Measurements from ENCODE around the gene CDCA8. TPM values are rescaled to one million over a fixed set of nuclear protein-coding genes. Genes with fewer than 3 reads are reported as not detected.
"Not testable (repeated sequence)": the region's sequence is repeated elsewhere in the genome, so short reads cannot be mapped to it uniquely, and the experiment has no call there.

The CDCA8 gene
- total RNA-seq, 1 experiment from 2014 or later, result 3.3 TPM

GRCh38 chr1:37722181-37723071 is 30.1 kb downstream of the CDCA8 start:
- in situ Hi-C loops (cut with HindIII; ENCODE audit: low pct_unique_long_range_greater_than_20kb, low sequenced_read_pairs), result no loop called here
- DNase-seq (ENCODE audit: low read depth, low spot score), result peak; percentile 47

GRCh38 chr1:37723072-37723389 is 30.7 kb downstream of the CDCA8 start:
- no peak for DNase-seq (ENCODE audit: low read depth, low spot score)
- in situ Hi-C loops (cut with HindIII; ENCODE audit: low pct_unique_long_range_greater_than_20kb, low sequenced_read_pairs), result no loop called here

DNA sequence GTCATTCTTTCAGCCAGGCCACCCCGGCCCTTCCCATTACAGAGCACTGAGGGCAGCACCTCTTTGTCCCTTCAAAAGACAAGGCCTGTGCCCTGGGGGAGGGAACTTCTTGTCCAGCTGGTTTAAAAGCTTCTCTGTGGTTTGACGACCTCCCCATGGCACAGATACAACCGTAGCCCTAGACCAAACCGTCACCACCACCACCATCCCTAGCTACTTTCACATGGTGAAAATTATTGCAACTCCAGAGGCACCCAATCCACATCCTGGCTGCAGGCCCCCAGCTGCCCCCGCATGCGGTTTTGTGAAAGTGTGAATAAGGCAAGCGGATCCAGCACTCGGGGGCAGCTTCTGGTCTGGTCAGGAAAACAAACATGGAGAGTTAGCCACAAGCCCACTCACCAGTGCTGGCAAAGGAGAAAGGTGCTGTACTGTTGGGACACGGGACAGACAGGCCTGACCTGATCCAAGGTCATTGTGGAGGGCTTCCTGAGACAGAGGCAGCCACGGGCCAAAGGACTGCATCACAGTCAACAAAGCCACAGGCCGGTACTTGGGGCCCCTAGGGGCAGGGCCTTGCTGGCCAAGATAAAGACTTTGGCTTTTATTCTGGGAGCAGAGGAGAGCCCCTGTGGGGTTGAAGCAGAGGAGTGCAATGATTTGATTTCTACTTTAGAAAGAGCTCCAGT is 31.2 kb downstream of the CDCA8 start:
- in situ Hi-C loops (cut with HindIII; ENCODE audit: low pct_unique_long_range_greater_than_20kb, low sequenced_read_pairs), result no loop called here
- DNase-seq (ENCODE audit: low read depth, low spot score), result no peak

DNA sequence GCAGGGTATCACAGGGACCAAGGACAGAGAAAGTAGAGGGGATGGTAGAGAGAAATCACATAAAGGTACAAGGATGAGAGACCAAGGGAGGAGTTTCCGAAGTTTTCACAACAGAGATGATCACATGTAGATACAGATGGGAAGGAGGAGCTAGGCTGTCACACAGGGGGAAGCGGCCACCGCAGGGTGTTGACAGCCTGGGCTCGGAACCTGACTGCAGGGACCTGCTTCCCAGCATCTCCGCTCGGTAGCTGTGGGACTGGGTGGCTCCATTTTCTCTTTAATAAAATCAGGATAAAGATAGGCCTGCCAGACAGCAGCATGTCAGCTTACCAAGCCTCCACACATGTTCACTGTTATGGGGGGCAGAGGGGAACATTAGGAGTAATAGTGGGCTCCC is 32.3 kb downstream of the CDCA8 start:
- DNase-seq (ENCODE audit: low read depth, low spot score), result no peak
- in situ Hi-C loops (cut with HindIII; ENCODE audit: low pct_unique_long_range_greater_than_20kb, low sequenced_read_pairs), result no loop called here

GRCh38 chr1:37725851-37726613 is 33.7 kb downstream of the CDCA8 start:
- no peak for DNase-seq (ENCODE audit: low read depth, low spot score)
- in situ Hi-C loops (cut with HindIII; ENCODE audit: low pct_unique_long_range_greater_than_20kb, low sequenced_read_pairs), result no loop called here

DNA sequence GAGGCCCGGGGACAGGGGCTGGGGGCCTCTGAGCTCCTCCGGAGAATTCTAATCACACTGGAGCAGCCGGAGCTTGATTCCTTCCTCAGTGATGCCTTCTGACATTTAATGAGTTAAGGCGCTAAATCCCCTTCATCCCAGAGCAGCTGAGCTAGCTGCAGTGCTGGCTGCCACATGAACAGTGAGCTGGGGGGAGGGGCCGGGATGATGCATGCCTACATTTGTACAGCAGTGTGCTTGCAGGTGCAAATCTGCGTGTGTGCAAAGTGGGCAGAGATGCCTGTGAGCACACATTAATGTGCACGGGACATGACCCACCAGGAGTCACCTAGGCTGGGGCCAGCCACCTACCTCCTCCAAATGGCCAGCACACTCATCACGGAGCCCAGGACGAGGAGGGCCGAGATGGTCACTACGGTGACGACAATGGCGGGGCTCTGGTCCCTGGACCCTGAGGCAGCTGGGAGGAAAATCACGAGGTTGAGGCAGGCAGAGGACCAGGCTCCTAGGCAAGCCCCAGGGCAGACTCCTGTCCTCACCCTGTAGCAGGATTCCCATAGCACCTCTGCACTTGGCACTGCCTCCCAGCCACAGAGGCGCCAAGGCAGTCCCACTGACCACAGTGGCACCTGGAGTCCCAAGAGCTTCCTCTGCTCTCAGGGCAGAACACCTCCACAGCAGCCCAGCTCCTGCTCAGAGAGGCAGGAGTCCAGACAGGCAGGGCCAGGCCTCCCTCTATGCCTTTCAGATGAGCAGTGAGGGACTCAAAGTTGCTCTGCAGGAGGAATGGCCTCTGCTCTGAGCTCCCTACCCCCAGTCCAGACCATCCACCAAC is 34.7 kb downstream of the CDCA8 start:
- DNase-seq (ENCODE audit: low read depth, low spot score), result no peak
- in situ Hi-C loops (cut with HindIII; ENCODE audit: low pct_unique_long_range_greater_than_20kb, low sequenced_read_pairs), result no loop called here

DNA sequence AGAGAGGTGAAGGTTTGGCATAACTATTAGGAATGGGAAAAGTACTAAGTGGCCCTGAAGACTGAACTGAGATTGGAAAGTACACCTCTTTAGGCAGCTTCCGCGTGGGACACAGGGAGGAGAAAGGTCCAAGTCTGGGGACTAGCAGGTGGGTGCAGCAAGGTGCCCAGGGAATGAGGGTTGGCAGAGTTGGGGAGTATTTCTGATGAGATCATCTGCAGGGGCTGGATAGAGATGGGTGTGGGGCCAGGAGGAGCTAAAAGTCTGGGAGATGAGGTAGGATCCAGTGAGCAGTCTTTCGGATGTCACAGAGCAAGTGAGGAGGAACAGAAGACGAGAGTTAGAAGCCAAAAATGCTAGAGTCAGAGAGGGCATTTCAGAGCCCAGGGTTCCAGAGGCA is 36.1 kb downstream of the CDCA8 start:
- in situ Hi-C loops (cut with HindIII; ENCODE audit: low pct_unique_long_range_greater_than_20kb, low sequenced_read_pairs), result no loop called here
- DNase-seq (ENCODE audit: low read depth, low spot score), result no peak

GRCh38 chr1:37730376-37730775 is 38.1 kb downstream of the CDCA8 start:
- no peak for DNase-seq (ENCODE audit: low read depth, low spot score)
- in situ Hi-C loops (cut with HindIII; ENCODE audit: low pct_unique_long_range_greater_than_20kb, low sequenced_read_pairs), result no loop called here

DNA sequence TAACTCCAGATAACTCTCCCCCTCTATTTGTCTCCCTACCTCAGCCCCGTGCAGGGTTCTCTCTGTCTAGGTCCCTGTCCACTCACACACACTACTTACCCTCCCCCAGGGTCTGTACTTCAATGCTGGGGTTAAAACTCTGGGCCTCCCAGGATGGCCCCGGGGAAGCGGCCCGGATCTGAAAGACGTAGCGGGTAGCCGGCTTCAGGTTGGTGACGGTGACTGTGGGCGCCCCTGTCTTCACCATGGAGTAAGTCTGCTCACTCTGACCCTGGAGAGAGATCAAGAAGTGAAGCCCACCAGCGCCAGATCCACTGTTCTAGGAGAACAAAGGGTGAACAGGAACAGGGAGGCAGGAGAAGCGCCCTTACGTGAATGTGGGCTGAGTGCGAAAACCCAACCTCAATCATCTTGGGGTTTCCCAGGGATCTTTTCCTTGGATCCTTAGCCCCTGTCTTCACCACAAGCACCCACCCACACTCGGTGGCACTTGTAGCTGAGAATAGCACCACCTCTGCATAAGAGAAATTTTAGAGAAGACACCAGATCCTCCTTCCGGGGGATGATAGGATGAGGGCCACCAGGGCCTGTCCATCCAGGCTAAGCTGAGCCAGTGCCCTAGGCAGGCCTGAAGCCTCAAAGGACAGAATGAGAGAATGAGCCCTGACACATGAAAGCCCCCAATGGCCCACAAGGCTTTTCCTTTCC is 39.1 kb downstream of the CDCA8 start:
- in situ Hi-C loops (cut with HindIII; ENCODE audit: low pct_unique_long_range_greater_than_20kb, low sequenced_read_pairs), result no loop called here
- DNase-seq (ENCODE audit: low read depth, low spot score), result no peak

GRCh38 chr1:37732111-37732780 is 39.9 kb downstream of the CDCA8 start:
- in situ Hi-C loops (cut with HindIII; ENCODE audit: low pct_unique_long_range_greater_than_20kb, low sequenced_read_pairs), result no loop called here

DNA sequence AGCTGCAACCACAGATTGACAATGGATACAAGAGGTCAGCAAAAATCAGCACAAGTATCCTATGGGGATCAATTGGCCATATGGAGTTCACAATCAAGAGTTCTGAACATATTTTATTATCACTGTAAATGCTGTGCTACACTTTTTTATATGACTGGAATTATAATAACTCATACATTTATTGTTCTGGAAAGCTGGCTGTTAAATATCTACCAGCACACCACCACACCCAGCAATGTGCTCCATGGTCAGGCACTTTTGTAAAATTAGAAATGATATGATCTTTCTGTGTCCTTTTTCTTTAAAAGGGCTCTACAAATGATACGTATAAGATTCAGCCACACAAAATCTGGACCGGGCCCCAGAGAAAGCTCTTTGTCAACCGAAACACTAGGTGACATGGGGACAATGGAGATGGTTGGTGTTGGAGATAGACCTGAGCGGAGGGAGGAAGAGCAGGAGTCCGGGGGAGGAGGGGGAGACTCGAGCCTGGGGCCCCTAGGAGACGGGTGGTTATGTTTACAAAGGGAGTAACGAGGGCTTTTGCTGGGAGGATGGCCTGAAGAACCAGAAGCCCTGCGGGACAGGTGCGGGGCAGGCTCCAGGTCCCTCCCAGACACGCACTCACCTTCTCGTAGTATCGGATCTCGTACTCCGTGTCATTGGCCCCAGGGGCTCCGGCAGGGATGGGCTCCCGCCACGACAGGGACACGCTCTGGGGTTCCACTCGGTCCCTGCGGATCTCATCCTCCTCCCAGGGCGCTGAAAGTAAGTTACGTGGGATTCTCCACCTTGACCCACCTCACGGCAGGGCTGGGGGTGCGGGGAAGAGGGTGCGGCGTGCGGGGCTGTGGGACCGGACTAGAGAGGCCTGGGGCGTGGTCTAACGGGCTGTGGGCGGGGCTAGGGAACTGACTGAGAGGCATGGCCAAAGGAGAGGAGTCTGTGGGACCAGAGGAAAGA is 42.6 kb downstream of the CDCA8 start:
- in situ Hi-C loops (cut with HindIII; ENCODE audit: low pct_unique_long_range_greater_than_20kb, low sequenced_read_pairs), result no loop called here
- DNase-seq (ENCODE audit: low read depth, low spot score), result no peak

More at GRCh38 chr1:37732111-37732780, 39.9 kb downstream of the CDCA8 start:
- DNase-seq (ENCODE audit: low read depth, low spot score), result no peak

GRCh38 chr1:37737975-37738374 is 45.7 kb downstream of the CDCA8 start:
- DNase-seq (ENCODE audit: low read depth, low spot score); in situ Hi-C loops (cut with HindIII; ENCODE audit: low pct_unique_long_range_greater_than_20kb, low sequenced_read_pairs): not testable (repeated sequence)

- in situ Hi-C loops (cut with HindIII; ENCODE audit: low pct_unique_long_range_greater_than_20kb, low sequenced_read_pairs); DNase-seq (ENCODE audit: low read depth, low spot score): not testable (repeated sequence)
Observed at GRCh38 chr1:37738619-37739018, 46.3 kb downstream of the CDCA8 start.

DNA sequence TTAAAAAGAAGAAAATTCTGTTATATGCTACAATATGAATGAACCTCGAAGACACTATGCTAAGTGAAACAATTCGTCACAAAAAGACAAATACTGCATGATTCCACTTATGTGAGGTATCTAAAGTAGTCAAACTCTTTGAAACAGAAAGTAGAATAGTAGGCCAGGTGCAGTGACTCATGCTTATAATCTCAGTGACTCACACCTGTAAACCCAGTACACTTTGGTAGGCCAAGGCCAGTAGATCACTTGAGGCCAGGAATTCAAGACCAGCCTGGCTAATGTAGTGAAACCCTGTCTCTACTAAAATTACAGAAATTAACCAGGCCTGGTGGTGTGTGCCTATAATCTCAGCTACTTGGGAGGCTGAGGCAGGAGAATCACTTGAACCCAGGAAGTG is 46.9 kb downstream of the CDCA8 start:
- in situ Hi-C loops (cut with HindIII; ENCODE audit: low pct_unique_long_range_greater_than_20kb, low sequenced_read_pairs), result no loop called here
- DNase-seq (ENCODE audit: low read depth, low spot score), result no peak

DNA sequence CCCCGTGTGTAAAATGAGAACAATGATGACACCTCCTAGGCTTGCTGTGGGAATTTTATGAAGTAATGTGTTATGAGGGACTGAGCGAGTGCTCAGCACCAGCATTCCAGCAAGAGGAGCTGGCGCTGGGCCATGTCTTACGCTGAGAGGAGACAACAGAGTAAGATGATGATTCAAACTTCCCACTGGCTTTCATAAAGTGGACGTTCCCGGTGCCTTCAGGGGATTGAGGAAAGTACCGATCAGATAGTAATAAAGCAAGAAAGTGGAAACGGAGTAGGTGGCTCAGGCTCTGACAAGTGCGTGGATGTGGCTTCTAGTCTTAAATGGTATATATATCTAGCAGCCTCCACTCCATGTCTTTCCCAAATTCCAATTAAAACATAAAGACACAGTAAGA is 48.8 kb downstream of the CDCA8 start:
- in situ Hi-C loops (cut with HindIII; ENCODE audit: low pct_unique_long_range_greater_than_20kb, low sequenced_read_pairs), result no loop called here
- peak; percentile 14 for DNase-seq (ENCODE audit: low read depth, low spot score)

GRCh38 chr1:37741662-37742061 is 49.3 kb downstream of the CDCA8 start:
- in situ Hi-C loops (cut with HindIII; ENCODE audit: low pct_unique_long_range_greater_than_20kb, low sequenced_read_pairs), result no loop called here
- no peak for DNase-seq (ENCODE audit: low read depth, low spot score)
